HCT116 (cell line): ENCODE results near the gene KCNK3.

Experiments
- CTCF ChIP-seq, 3 experiments: fragments of 200-600 bp in 1 of 3; sonication (generic) in 1 of 3; IDR thresholded peaks in 2 of 3; conservative IDR thresholded peaks in 1 of 3; 2 replicates each; pipeline ENCODE4 v1.5.1; 2012 to 2017; ENCODE audit warnings: low read depth in 2 of 3, low read length in 2 of 3, antibody characterized with exemption in 1 of 3, borderline replicate concordance in 1 of 3, control low read depth in 1 of 3, mild to moderate bottlenecking in 1 of 3, mixed read lengths in 1 of 3, mixed run types in 1 of 3, moderate library complexity in 1 of 3; ENCODE audit not compliant: insufficient read depth in 1 of 3
- EGR1 ChIP-seq: IDR thresholded peaks from 2 replicates; pipeline ENCODE4 v1.6.1; 2012; ENCODE audit warnings: low read depth
- EZH2 ChIP-seq: fragments of 200-600 bp; sonication (generic); IDR thresholded peaks from 2 replicates; pipeline ENCODE4 v1.6.1; 2017; ENCODE audit warnings: antibody characterized with exemption, mixed run types
- EZH2phosphoT487 ChIP-seq: fragments of 200-600 bp; IDR thresholded peaks from 2 replicates; pipeline ENCODE4 v1.6.1; 2018; ENCODE audit warnings: antibody characterized with exemption, borderline replicate concordance
- JUND ChIP-seq: IDR thresholded peaks from 2 replicates; pipeline ENCODE4 v1.6.1; 2012
- POLR2A ChIP-seq: IDR thresholded peaks from 2 replicates; pipeline ENCODE4 v1.7.0; 2011; ENCODE audit warnings: borderline replicate concordance; ENCODE audit not compliant: insufficient read depth, insufficient read length; ENCODE audit errors: extremely low read depth
- POLR2AphosphoS5 ChIP-seq: IDR thresholded peaks from 2 replicates; pipeline ENCODE4 v1.6.1; 2011; ENCODE audit warnings: mild to moderate bottlenecking, low read depth, low read length, moderate library complexity
- TF ChIP-seq, protein P1 (sequence below): IDR thresholded peaks from 2 replicates; pipeline ENCODE4 v1.6.1; 2011; ENCODE audit warnings: mild to moderate bottlenecking, low read length, moderate library complexity; ENCODE audit not compliant: insufficient replicate concordance; ENCODE audit errors: extremely low read depth
- TF ChIP-seq, protein P2 (sequence below): IDR thresholded peaks from 2 replicates; pipeline ENCODE4 v1.6.1; 2012; ENCODE audit warnings: low read depth
- TF ChIP-seq, protein P3 (sequence below): IDR thresholded peaks from 2 replicates; pipeline ENCODE4 v1.6.1; 2012

DNA sequence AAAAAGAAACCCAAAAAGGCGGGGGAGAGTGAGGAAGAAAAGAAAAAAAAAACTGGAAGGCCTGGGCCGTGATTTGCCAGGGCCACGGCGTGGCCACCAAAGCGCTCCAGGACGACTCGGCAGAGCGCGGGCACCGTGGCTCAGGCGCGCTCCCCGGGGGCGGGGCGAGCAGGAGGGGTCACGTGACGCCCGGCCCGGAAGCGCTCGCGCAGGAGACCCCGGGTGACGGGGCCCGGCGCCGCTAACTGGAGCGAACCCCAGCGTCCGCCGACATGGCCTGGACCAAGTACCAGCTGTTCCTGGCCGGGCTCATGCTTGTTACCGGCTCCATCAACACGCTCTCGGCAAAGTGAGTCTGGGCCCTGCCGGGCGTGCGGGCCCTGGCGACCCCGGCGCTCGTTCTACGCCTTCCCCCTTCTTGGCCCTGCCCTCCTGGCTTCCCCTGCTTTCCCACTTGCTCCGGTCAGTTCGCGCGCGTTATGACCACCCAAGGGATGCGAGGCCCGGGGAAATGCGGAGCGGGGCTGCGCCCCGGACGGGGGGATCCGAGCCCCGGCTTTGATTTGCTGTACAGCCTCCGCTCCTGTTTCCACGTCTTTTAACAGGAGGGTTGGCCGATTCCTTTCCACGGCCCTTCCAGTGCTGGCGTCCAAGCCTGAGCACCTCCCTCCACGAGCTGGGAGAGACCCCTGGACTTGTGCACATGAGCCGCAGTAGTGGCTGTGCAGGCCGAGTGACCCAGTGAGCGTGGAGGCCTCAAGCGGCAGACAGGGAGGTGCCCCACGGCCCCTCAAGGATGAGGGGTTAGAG, 71.8 kb downstream of the KCNK3 start, which contains the start of gene SLC35F6:
- peak; percentile 70 for TF ChIP-seq POLR2A
- TF ChIP-seq CTCF (IDR thresholded peaks at IDR 0.05 in 2 of 3, conservative IDR thresholded peaks at IDR 0.05 in 1 of 3; ENCODE audit: borderline replicate concordance in 1 of 3, insufficient read depth in 1 of 3, low read depth in 2 of 3, low read length in 2 of 3) = no peak
- TF ChIP-seq EZH2phosphoT487 = no peak
- no peak for TF ChIP-seq JUND
- TF ChIP-seq, protein P1, sequence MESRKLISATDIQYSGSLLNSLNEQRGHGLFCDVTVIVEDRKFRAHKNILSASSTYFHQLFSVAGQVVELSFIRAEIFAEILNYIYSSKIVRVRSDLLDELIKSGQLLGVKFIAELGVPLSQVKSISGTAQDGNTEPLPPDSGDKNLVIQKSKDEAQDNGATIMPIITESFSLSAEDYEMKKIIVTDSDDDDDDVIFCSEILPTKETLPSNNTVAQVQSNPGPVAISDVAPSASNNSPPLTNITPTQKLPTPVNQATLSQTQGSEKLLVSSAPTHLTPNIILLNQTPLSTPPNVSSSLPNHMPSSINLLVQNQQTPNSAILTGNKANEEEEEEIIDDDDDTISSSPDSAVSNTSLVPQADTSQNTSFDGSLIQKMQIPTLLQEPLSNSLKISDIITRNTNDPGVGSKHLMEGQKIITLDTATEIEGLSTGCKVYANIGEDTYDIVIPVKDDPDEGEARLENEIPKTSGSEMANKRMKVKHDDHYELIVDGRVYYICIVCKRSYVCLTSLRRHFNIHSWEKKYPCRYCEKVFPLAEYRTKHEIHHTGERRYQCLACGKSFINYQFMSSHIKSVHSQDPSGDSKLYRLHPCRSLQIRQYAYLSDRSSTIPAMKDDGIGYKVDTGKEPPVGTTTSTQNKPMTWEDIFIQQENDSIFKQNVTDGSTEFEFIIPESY = no peak
- TF ChIP-seq EZH2 = no peak
- TF ChIP-seq, protein P2, sequence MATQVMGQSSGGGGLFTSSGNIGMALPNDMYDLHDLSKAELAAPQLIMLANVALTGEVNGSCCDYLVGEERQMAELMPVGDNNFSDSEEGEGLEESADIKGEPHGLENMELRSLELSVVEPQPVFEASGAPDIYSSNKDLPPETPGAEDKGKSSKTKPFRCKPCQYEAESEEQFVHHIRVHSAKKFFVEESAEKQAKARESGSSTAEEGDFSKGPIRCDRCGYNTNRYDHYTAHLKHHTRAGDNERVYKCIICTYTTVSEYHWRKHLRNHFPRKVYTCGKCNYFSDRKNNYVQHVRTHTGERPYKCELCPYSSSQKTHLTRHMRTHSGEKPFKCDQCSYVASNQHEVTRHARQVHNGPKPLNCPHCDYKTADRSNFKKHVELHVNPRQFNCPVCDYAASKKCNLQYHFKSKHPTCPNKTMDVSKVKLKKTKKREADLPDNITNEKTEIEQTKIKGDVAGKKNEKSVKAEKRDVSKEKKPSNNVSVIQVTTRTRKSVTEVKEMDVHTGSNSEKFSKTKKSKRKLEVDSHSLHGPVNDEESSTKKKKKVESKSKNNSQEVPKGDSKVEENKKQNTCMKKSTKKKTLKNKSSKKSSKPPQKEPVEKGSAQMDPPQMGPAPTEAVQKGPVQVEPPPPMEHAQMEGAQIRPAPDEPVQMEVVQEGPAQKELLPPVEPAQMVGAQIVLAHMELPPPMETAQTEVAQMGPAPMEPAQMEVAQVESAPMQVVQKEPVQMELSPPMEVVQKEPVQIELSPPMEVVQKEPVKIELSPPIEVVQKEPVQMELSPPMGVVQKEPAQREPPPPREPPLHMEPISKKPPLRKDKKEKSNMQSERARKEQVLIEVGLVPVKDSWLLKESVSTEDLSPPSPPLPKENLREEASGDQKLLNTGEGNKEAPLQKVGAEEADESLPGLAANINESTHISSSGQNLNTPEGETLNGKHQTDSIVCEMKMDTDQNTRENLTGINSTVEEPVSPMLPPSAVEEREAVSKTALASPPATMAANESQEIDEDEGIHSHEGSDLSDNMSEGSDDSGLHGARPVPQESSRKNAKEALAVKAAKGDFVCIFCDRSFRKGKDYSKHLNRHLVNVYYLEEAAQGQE = no peak
- peak; percentile 85 for TF ChIP-seq POLR2AphosphoS5
- no peak for TF ChIP-seq EGR1
- TF ChIP-seq, protein P3, sequence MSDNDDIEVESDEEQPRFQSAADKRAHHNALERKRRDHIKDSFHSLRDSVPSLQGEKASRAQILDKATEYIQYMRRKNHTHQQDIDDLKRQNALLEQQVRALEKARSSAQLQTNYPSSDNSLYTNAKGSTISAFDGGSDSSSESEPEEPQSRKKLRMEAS = no peak
